ENCODE results near the gene ARSJ. TPM values are rescaled to one million over a fixed set of nuclear protein-coding genes. Genes with fewer than 3 reads are reported as not detected.

The ARSJ gene
- total RNA-seq, 1 experiment from 2014 or later, result 50.7 TPM

- no peaks in the 10 kb centered on the region for H3K27me3 Mint-ChIP-seq (ENCODE audit: insufficient read depth, unreplicated experiment)
- POLR2A ChIA-PET, result interaction anchor here (0.6 kb wide), 1 partner anchor 9 kb away, joined by 3 read pairs; no protein-coding TSS in a partner anchor
- H3K4me3 Mint-ChIP-seq (ENCODE audit: unreplicated experiment), result no peak overlapping the region
- H3K4me1 Mint-ChIP-seq (ENCODE audit: insufficient read depth, unreplicated experiment), result no peaks in the 10 kb centered on the region
- no TSS peak for BruUV-seq (replicated peaks)
- peaks cover 14% of the 10 kb centered on the region for H3K9me3 Mint-ChIP-seq (ENCODE audit: unreplicated experiment)
- no peak overlapping the region for H3K27ac Mint-ChIP-seq (ENCODE audit: low read depth, unreplicated experiment)
- TF ChIP-seq CTCF (IDR thresholded peaks at IDR 0.05; ENCODE audit: unreplicated experiment), result no peak
- CTCF ChIA-PET, result no interaction called here
- intact Hi-C loops (cut with micrococcal nuclease), result no loop called here
- no peak for DNase-seq (ENCODE audit: unreplicated experiment)
- no peaks in the 10 kb centered on the region for H3K36me3 Mint-ChIP-seq (ENCODE audit: insufficient read depth, unreplicated experiment)
These were observed 8.0 kb upstream of the ARSJ start for GRCh38 chr4:113987382-113987941.

GRCh38 chr4:113982181-113982580, 2.7 kb upstream of the ARSJ start:
- TF ChIP-seq CTCF (IDR thresholded peaks at IDR 0.05; ENCODE audit: unreplicated experiment), result no peak
- POLR2A ChIA-PET, result interaction anchor here (1.8 kb wide), 1 partner anchor 22 kb away, joined by 6 read pairs; no protein-coding TSS in a partner anchor
- no TSS peak for BruUV-seq (replicated peaks)
- no peak overlapping the region for H3K27ac Mint-ChIP-seq (ENCODE audit: low read depth, unreplicated experiment)
- H3K27me3 Mint-ChIP-seq (ENCODE audit: insufficient read depth, unreplicated experiment), result no peaks in the 10 kb centered on the region
- H3K4me3 Mint-ChIP-seq (ENCODE audit: unreplicated experiment), result no peak overlapping the region
- intact Hi-C loops (cut with micrococcal nuclease), result no loop called here
- no peak for DNase-seq (ENCODE audit: unreplicated experiment)
- peaks cover 2% of the 10 kb centered on the region for H3K9me3 Mint-ChIP-seq (ENCODE audit: unreplicated experiment)
- CTCF ChIA-PET, result interaction anchor here (0.6 to 1.0 kb wide), 5 partner anchors 24 to 434 kb away, joined by 3 to 8 read pairs (median 3); no protein-coding TSS in a partner anchor
- no peaks in the 10 kb centered on the region for H3K36me3 Mint-ChIP-seq (ENCODE audit: insufficient read depth, unreplicated experiment)
- H3K4me1 Mint-ChIP-seq (ENCODE audit: insufficient read depth, unreplicated experiment), result peaks cover 19% of the 10 kb centered on the region

- Mint-ChIP-seq H3K27me3 (ENCODE audit: insufficient read depth, unreplicated experiment) (no peaks in the 10 kb centered on the region), H3K9me3 (ENCODE audit: unreplicated experiment) (no peaks in the 10 kb centered on the region), H3K27ac (ENCODE audit: low read depth, unreplicated experiment) (no peak overlapping the region), H3K4me3 (ENCODE audit: unreplicated experiment) (no peak overlapping the region), H3K4me1 (ENCODE audit: insufficient read depth, unreplicated experiment) (peaks cover 19% of the 10 kb centered on the region), H3K36me3 (ENCODE audit: insufficient read depth, unreplicated experiment) (no peaks in the 10 kb centered on the region)
- no peak for DNase-seq (ENCODE audit: unreplicated experiment)
- intact Hi-C loops (cut with micrococcal nuclease), result no loop called here
- POLR2A ChIA-PET, result interaction anchor here (1.8 kb wide), 1 partner anchor 22 kb away, joined by 6 read pairs; no protein-coding TSS in a partner anchor
- BruUV-seq (replicated peaks), result no TSS peak
- no peak for TF ChIP-seq CTCF (IDR thresholded peaks at IDR 0.05; ENCODE audit: unreplicated experiment)
- CTCF ChIA-PET, result interaction anchor here (0.6 to 1.0 kb wide), 4 partner anchors 24 to 434 kb away, joined by 3 to 4 read pairs (median 3); no protein-coding TSS in a partner anchor
These were observed 2.1 kb upstream of the ARSJ start for GRCh38 chr4:113981591-113981990.

GRCh38 chr4:113979905-113980615, 613 bp upstream of the ARSJ start:
- Mint-ChIP-seq H3K4me1 (ENCODE audit: insufficient read depth, unreplicated experiment) (peaks cover 19% of the 10 kb centered on the region), H3K27ac (ENCODE audit: low read depth, unreplicated experiment) (peak overlapping the region; percentile 95), H3K27me3 (ENCODE audit: insufficient read depth, unreplicated experiment) (no peaks in the 10 kb centered on the region), H3K9me3 (ENCODE audit: unreplicated experiment) (no peaks in the 10 kb centered on the region), H3K4me3 (ENCODE audit: unreplicated experiment) (peak overlapping the region; percentile 94), H3K36me3 (ENCODE audit: insufficient read depth, unreplicated experiment) (peaks cover 5% of the 10 kb centered on the region)
- BruUV-seq (replicated peaks), result TSS peak; percentile 63
- ChIA-PET CTCF (interaction anchor here (0.6 to 2.3 kb wide), 11 partner anchors 10 to 399 kb away, joined by 3 to 18 read pairs (median 3); no protein-coding TSS in a partner anchor), POLR2A (interaction anchor here (0.6 to 6.1 kb wide), 29 partner anchors 9 to 533 kb away, joined by 3 to 125 read pairs (median 6); no protein-coding TSS in a partner anchor)
- intact Hi-C loops (cut with micrococcal nuclease), result loop anchor here (1.0 to 5.0 kb wide), 8 partner anchors 19 to 588 kb away; no protein-coding TSS in a partner anchor
- no peak for DNase-seq (ENCODE audit: unreplicated experiment)
- no peak for TF ChIP-seq CTCF (IDR thresholded peaks at IDR 0.05; ENCODE audit: unreplicated experiment)
